ENCODE data around the gene ZNF653. TPM values are rescaled to one million over a fixed set of nuclear protein-coding genes. Genes with fewer than 3 reads are reported as not detected.

The ZNF653 gene
- total RNA-seq, 2 experiments from 2014 or later, result 7.4 to 7.5 TPM

- intact Hi-C loops (cut with DNase I, micrococcal nuclease), result no loop called here
- POLR2A ChIA-PET, result no interaction called here
- Histone ChIP-seq H3K27me3 (ENCODE audit: control insufficient read depth in 1 of 2, insufficient read depth in 2 of 2, low read length in 2 of 2) (no peaks in the 10 kb centered on the region), H3K36me3 (ENCODE audit: insufficient read depth, low read length) (peaks cover 13% of the 10 kb centered on the region), H3K4me3 (ENCODE audit: low read length) (no peak overlapping the region), H3K9me3 (ENCODE audit: control insufficient read depth in 1 of 2, insufficient read depth in 1 of 2, low read length in 2 of 2) (no peaks in the 10 kb centered on the region), H3K4me1 (ENCODE audit: insufficient read depth, low read length) (no peaks in the 10 kb centered on the region), H3K27ac (ENCODE audit: low read depth in 1 of 2, low read length in 2 of 2) (no peak overlapping the region)
- ATAC-seq (ENCODE audit: poor library complexity) (peak; percentile 46), DNase-seq (peak in 5 of 14 experiments; percentile 13 to 54 (median 21))
- CTCF ChIA-PET, result interaction anchor here (1.1 kb wide), 1 partner anchor 29 kb away, joined by 3 read pairs; no protein-coding TSS in a partner anchor
- Mint-ChIP-seq H3K4me1 (ENCODE audit: low read depth) (no peaks in the 10 kb centered on the region), H3K9me3 (no peaks in the 10 kb centered on the region), H3K4me3 (no peak overlapping the region), H3K27me3 (peaks cover 11% of the 10 kb centered on the region), H3K36me3 (ENCODE audit: low read depth) (peaks cover 15% of the 10 kb centered on the region), H3K27ac (no peak overlapping the region)
- peak; percentile 13 for TF ChIP-seq CTCF (IDR thresholded peaks at IDR 0.05)
Observed at GRCh38 chr19:11453468-11454341, 51.9 kb downstream of the ZNF653 start.

GRCh38 chr19:11452620-11453310 lies 52.9 kb downstream of the ZNF653 start:
- Histone ChIP-seq H3K4me3 (ENCODE audit: low read length) (no peak overlapping the region), H3K9me3 (ENCODE audit: control insufficient read depth in 1 of 2, insufficient read depth in 1 of 2, low read length in 2 of 2) (no peaks in the 10 kb centered on the region), H3K4me1 (ENCODE audit: insufficient read depth, low read length) (no peaks in the 10 kb centered on the region), H3K36me3 (ENCODE audit: insufficient read depth, low read length) (peaks cover 21% of the 10 kb centered on the region), H3K27ac (ENCODE audit: low read depth in 1 of 2, low read length in 2 of 2) (no peak overlapping the region), H3K27me3 (ENCODE audit: control insufficient read depth in 1 of 2, insufficient read depth in 2 of 2, low read length in 2 of 2) (no peaks in the 10 kb centered on the region)
- H3K4me3 Mint-ChIP-seq, result no peak overlapping the region
- ChIA-PET CTCF (interaction anchor here (0.7 kb wide), 1 partner anchor 159 kb away, joined by 4 read pairs; no protein-coding TSS in a partner anchor), POLR2A (interaction anchor here (0.5 kb wide), 1 partner anchor 1634 kb away, joined by 3 read pairs; the partner anchor contains the start of gene FBXL12)
- TF ChIP-seq CTCF (IDR thresholded peaks at IDR 0.05), result no peak
- no peak overlapping the region for H3K27ac Mint-ChIP-seq
- intact Hi-C loops (cut with DNase I, micrococcal nuclease), result no loop called here
- peaks cover 3% of the 10 kb centered on the region for H3K27me3 Mint-ChIP-seq
- ATAC-seq (ENCODE audit: poor library complexity), result no peak
- no peaks in the 10 kb centered on the region for H3K4me1 Mint-ChIP-seq (ENCODE audit: low read depth)
- H3K36me3 Mint-ChIP-seq (ENCODE audit: low read depth), result peaks cover 15% of the 10 kb centered on the region
- H3K9me3 Mint-ChIP-seq, result no peaks in the 10 kb centered on the region
- no peak for DNase-seq

GRCh38 chr19:11451871-11452619 lies 53.6 kb downstream of the ZNF653 start:
- CTCF ChIA-PET, result interaction anchor here (0.7 kb wide), 1 partner anchor 158 kb away, joined by 4 read pairs; no protein-coding TSS in a partner anchor
- H3K4me3 ChIP-seq (ENCODE audit: low read length), result no peak overlapping the region
- H3K4me1 Mint-ChIP-seq (ENCODE audit: low read depth), result no peaks in the 10 kb centered on the region
- POLR2A ChIA-PET, result interaction anchor here (0.5 to 1.0 kb wide), 2 partner anchors 30 to 1633 kb away, joined by 3 read pairs; partner anchors contain the start of gene FBXL12
- H3K36me3 ChIP-seq (ENCODE audit: insufficient read depth, low read length), result peaks cover 28% of the 10 kb centered on the region
- ATAC-seq (ENCODE audit: poor library complexity) (no peak), DNase-seq (no peak)
- intact Hi-C loops (cut with DNase I, micrococcal nuclease), result no loop called here
- H3K9me3 ChIP-seq (ENCODE audit: control insufficient read depth in 1 of 2, insufficient read depth in 1 of 2, low read length in 2 of 2), result no peaks in the 10 kb centered on the region
- no peaks in the 10 kb centered on the region for H3K27me3 ChIP-seq (ENCODE audit: control insufficient read depth in 1 of 2, insufficient read depth in 2 of 2, low read length in 2 of 2)
- H3K27ac ChIP-seq (ENCODE audit: low read depth in 1 of 2, low read length in 2 of 2), result no peak overlapping the region
- H3K4me1 ChIP-seq (ENCODE audit: insufficient read depth, low read length), result no peaks in the 10 kb centered on the region
- no peak for TF ChIP-seq CTCF (IDR thresholded peaks at IDR 0.05)
- no peak overlapping the region for H3K4me3 Mint-ChIP-seq
- H3K9me3 Mint-ChIP-seq, result no peaks in the 10 kb centered on the region
- peaks cover 15% of the 10 kb centered on the region for H3K36me3 Mint-ChIP-seq (ENCODE audit: low read depth)
- no peaks in the 10 kb centered on the region for H3K27me3 Mint-ChIP-seq
- H3K27ac Mint-ChIP-seq, result no peak overlapping the region

All from CD4-positive, alpha-beta T cell (primary cell).